ENCODE results near the gene VSX2.

Gene VSX2

GRCh38 chr14:74223016-74223415 lies 16.2 kb upstream of the VSX2 start (continued):
- no peak for TF ChIP-seq ZNF175 (tag by site-specific recombination; IDR thresholded peaks at IDR 0.05)
- no peak for TF ChIP-seq ZEB2 (tag by site-specific recombination; IDR thresholded peaks at IDR 0.05)

- TF ChIP-seq TRIM28 (IDR thresholded peaks at IDR 0.05; ENCODE audit: borderline replicate concordance, low read length) (peak; percentile 64; the same call in 1 of the 2 replicates), KLF9 (tag by site-specific recombination; IDR thresholded peaks at IDR 0.05; ENCODE audit: low read depth) (no peak), GLI2 (tag by site-specific recombination; IDR thresholded peaks at IDR 0.05; ENCODE audit: borderline replicate concordance, low read depth) (no peak), ZNF639 (tag by site-specific recombination; IDR thresholded peaks at IDR 0.05) (no peak), SETDB1 (IDR thresholded peaks at IDR 0.05; ENCODE audit: insufficient read length, low read length) (peak; percentile 19)
- Histone ChIP-seq H3K9me3 (ENCODE audit: control insufficient read depth, insufficient read depth, low read depth, low read length) (no peaks in the 10 kb centered on the region), H3K27ac (ENCODE audit: extremely low read depth, low read depth, low read length) (no peak overlapping the region), H3K4me1 (ENCODE audit: control insufficient read depth, insufficient read depth, low read length) (no peaks in the 10 kb centered on the region), H3K4me3 (ENCODE audit: low read depth, low read length) (no peak overlapping the region), H3K36me3 (ENCODE audit: control insufficient read depth in 2 of 2, insufficient read depth in 1 of 2, low read length in 2 of 2) (no peaks in the 10 kb centered on the region)
- ChIA-PET POLR2A (no interaction called here), CTCF (interaction anchor here (1.0 kb wide), 1 partner anchor 25 kb away, joined by 5 read pairs; no protein-coding TSS in a partner anchor)
Observed at GRCh38 chr14:74231784-74232183, 7.5 kb upstream of the VSX2 start.

- Histone ChIP-seq H3K27ac (ENCODE audit: extremely low read depth, low read depth, low read length) (no peak overlapping the region), H3K36me3 (ENCODE audit: control insufficient read depth in 2 of 2, insufficient read depth in 1 of 2, low read length in 2 of 2) (no peaks in the 10 kb centered on the region), H3K4me3 (ENCODE audit: low read depth, low read length) (no peak overlapping the region), H3K9me3 (ENCODE audit: control insufficient read depth, insufficient read depth, low read depth, low read length) (no peaks in the 10 kb centered on the region), H3K4me1 (ENCODE audit: control insufficient read depth, insufficient read depth, low read length) (no peaks in the 10 kb centered on the region)
- CTCF ChIA-PET, result no interaction called here
- POLR2A ChIA-PET, result no interaction called here
- TF ChIP-seq ZBTB7A (tag by site-specific recombination; IDR thresholded peaks at IDR 0.05; ENCODE audit: low read depth) (no peak), ZBTB48 (tag by site-specific recombination; IDR thresholded peaks at IDR 0.05) (no peak), AEBP2 (tag by site-specific recombination; IDR thresholded peaks at IDR 0.05; ENCODE audit: borderline replicate concordance) (no peak), ZNF292 (tag by site-specific recombination; IDR thresholded peaks at IDR 0.05; ENCODE audit: borderline replicate concordance, low read depth) (no peak), WT1 (tag by site-specific recombination; IDR thresholded peaks at IDR 0.05) (no peak), ZNF654 (tag by site-specific recombination; IDR thresholded peaks at IDR 0.05; ENCODE audit: low read depth) (no peak), ZNF514 (tag by site-specific recombination; IDR thresholded peaks at IDR 0.05) (no peak), REST (tag by site-specific recombination; IDR thresholded peaks at IDR 0.05) (peak; percentile 63)
Observed at GRCh38 chr14:74235017-74235416, 4.2 kb upstream of the VSX2 start.
